ENCODE results near the gene SLC6A17. TPM values are rescaled to one million over a fixed set of nuclear protein-coding genes. Genes with fewer than 3 reads are reported as not detected.

The SLC6A17 gene
- total RNA-seq, 2 donors from 2014 or later, result 0.14 TPM

GRCh38 chr1:110245876-110246620 lies 95.8 kb downstream of the SLC6A17 start:
- H3K4me3 ChIP-seq, result no peak overlapping the region
- no peaks in the 10 kb centered on the region for H3K27me3 ChIP-seq (replicated peaks; ENCODE audit: insufficient read depth)
- peaks cover 9 to 19% of the 10 kb centered on the region in 2 donors for H3K4me1 ChIP-seq (ENCODE audit: control insufficient read depth in 1 of 2, low read depth in 2 of 2)
- H3K9me3 ChIP-seq, result no peaks in the 10 kb centered on the region
- TF ChIP-seq CTCF (IDR thresholded peaks at IDR 0.05), result no peak
- ATAC-seq (ENCODE audit: insufficient number of reproducible peaks, low FRiP score, low read depth), result no peak
- H3K36me3 ChIP-seq, result no peaks in the 10 kb centered on the region
- no peak for DNase-seq (ENCODE audit: low spot score)
- no peak overlapping the region for H3K27ac ChIP-seq

- no peaks in the 10 kb centered on the region for H3K36me3 ChIP-seq
- DNase-seq (ENCODE audit: low spot score), result no peak
- no peaks in the 10 kb centered on the region for H3K9me3 ChIP-seq
- no peak overlapping the region for H3K27ac ChIP-seq
- TF ChIP-seq CTCF (IDR thresholded peaks at IDR 0.05), result no peak
- no peaks in the 10 kb centered on the region for H3K27me3 ChIP-seq (replicated peaks; ENCODE audit: insufficient read depth)
- no peak for ATAC-seq (ENCODE audit: insufficient number of reproducible peaks, low FRiP score, low read depth)
- peaks cover 4 to 7% of the 10 kb centered on the region in 2 donors for H3K4me1 ChIP-seq (ENCODE audit: control insufficient read depth in 1 of 2, low read depth in 2 of 2)
- no peak overlapping the region for H3K4me3 ChIP-seq
Measured at GRCh38 chr1:110248746-110249145, 98.5 kb downstream of the SLC6A17 start.

- no peak overlapping the region for H3K27ac ChIP-seq
- DNase-seq (ENCODE audit: low spot score) (no peak), ATAC-seq (ENCODE audit: insufficient number of reproducible peaks, low FRiP score, low read depth) (no peak)
- H3K4me3 ChIP-seq, result no peak overlapping the region
- no peak for TF ChIP-seq CTCF (IDR thresholded peaks at IDR 0.05)
- no peaks in the 10 kb centered on the region for H3K36me3 ChIP-seq
- no peaks in the 10 kb centered on the region for H3K9me3 ChIP-seq
- peaks cover 0 to 2% of the 10 kb centered on the region in 2 donors for H3K4me1 ChIP-seq (ENCODE audit: control insufficient read depth in 1 of 2, low read depth in 2 of 2)
- no peaks in the 10 kb centered on the region for H3K27me3 ChIP-seq (replicated peaks; ENCODE audit: insufficient read depth)
Measured at GRCh38 chr1:110249256-110249655, 99.0 kb downstream of the SLC6A17 start.

- TF ChIP-seq CTCF (IDR thresholded peaks at IDR 0.05), result no peak
- no peak overlapping the region for H3K4me3 ChIP-seq
- DNase-seq (ENCODE audit: low spot score), result no peak
- H3K27ac ChIP-seq, result no peak overlapping the region
- H3K4me1 ChIP-seq (ENCODE audit: control insufficient read depth in 1 of 2, low read depth in 2 of 2), result no peaks in the 10 kb centered on the region
- no peaks in the 10 kb centered on the region for H3K9me3 ChIP-seq
- no peaks in the 10 kb centered on the region for H3K27me3 ChIP-seq (replicated peaks; ENCODE audit: insufficient read depth)
- H3K36me3 ChIP-seq, result no peaks in the 10 kb centered on the region
- no peak for ATAC-seq (ENCODE audit: insufficient number of reproducible peaks, low FRiP score, low read depth)
Measured at GRCh38 chr1:110250008-110250407, 99.7 kb downstream of the SLC6A17 start.

GRCh38 chr1:110250749-110251148 lies 100.5 kb downstream of the SLC6A17 start:
- no peaks in the 10 kb centered on the region for H3K36me3 ChIP-seq
- no peaks in the 10 kb centered on the region for H3K9me3 ChIP-seq
- DNase-seq (ENCODE audit: low spot score), result no peak

More at GRCh38 chr1:110250749-110251148, 100.5 kb downstream of the SLC6A17 start:
- H3K27me3 ChIP-seq (replicated peaks; ENCODE audit: insufficient read depth), result no peaks in the 10 kb centered on the region
- no peak overlapping the region for H3K27ac ChIP-seq
- no peak for TF ChIP-seq CTCF (IDR thresholded peaks at IDR 0.05)
- no peak for ATAC-seq (ENCODE audit: insufficient number of reproducible peaks, low FRiP score, low read depth)
- H3K4me1 ChIP-seq (ENCODE audit: control insufficient read depth in 1 of 2, low read depth in 2 of 2), result no peaks in the 10 kb centered on the region
- no peak overlapping the region for H3K4me3 ChIP-seq

Other genes starting within 250 kb of the SLC6A17 start
- gene CSF1, start 239.6 kb upstream of the SLC6A17 start, total RNA-seq, result 100 to 1,000 TPM; 146 to 171 TPM
- gene AHCYL1, start 165.7 kb upstream of the SLC6A17 start, total RNA-seq, result 10 to 100 TPM; 37.4 to 69.3 TPM
- 10 to 100 TPM; 38.4 to 61.6 TPM for gene STRIP1, start 115.9 kb upstream of the SLC6A17 start, total RNA-seq
- not detected for gene ALX3, start 79.8 kb upstream of the SLC6A17 start, total RNA-seq
- gene UBL4B, start 38.1 kb upstream of the SLC6A17 start, total RNA-seq, result not detected
- 10 to 100 TPM; 12.7 to 17.6 TPM for gene KCNC4, start 59.8 kb downstream of the SLC6A17 start, total RNA-seq
- 10 to 100 TPM; 27.3 to 53.5 TPM for gene RBM15, start 188.9 kb downstream of the SLC6A17 start, total RNA-seq
- 10 to 100 TPM; 29.8 to 48.5 TPM for gene SLC16A4, start 240.5 kb downstream of the SLC6A17 start, total RNA-seq

Measured in thoracic aorta (tissue), 2 donors.